K562 (cell line): ENCODE data around the gene STYX. TPM values are rescaled to one million over a fixed set of nuclear protein-coding genes. Genes with fewer than 3 reads are reported as not detected.

Experiments used
- BRCA1 ChIP-seq, 2 experiments: fragments of 450-650 bp in 1 of 2; sonication (generic) in 1 of 2; formaldehyde crosslinking in 1 of 2; IDR thresholded peaks; 2 replicates each; pipeline versions ENCODE4 v1.5.0 to v1.6.1; 2017 to 2020; ENCODE audit warnings: mild to moderate bottlenecking in 1 of 2, missing genetic modification reagents in 1 of 2
- CBFA2T2 ChIP-seq: fragments of 450-650 bp; conservative IDR thresholded peaks from 2 replicates; pipeline ENCODE4 v1.6.1; 2017; ENCODE audit warnings: mild to moderate bottlenecking
- DNMT1 ChIP-seq: fragments of 450-650 bp; IDR thresholded peaks from 2 replicates; pipeline ENCODE4 v1.6.1; 2016; ENCODE audit warnings: antibody characterized with exemption, mild to moderate bottlenecking
- EZH2 ChIP-seq: IDR thresholded peaks from 2 replicates; pipeline ENCODE4 v1.6.1; 2012; ENCODE audit warnings: low read depth, mild to moderate bottlenecking, inconsistent platforms, low read length, borderline replicate concordance
- HES1 ChIP-seq: fragments of 450-650 bp; IDR thresholded peaks from 2 replicates; pipeline ENCODE4 v1.6.1; 2016; ENCODE audit warnings: low read depth, mild to moderate bottlenecking, moderate library complexity
- NFIC ChIP-seq: fragments of 450-650 bp; IDR thresholded peaks from 2 replicates; pipeline ENCODE4 v1.6.1; 2017; ENCODE audit warnings: mild to moderate bottlenecking, inconsistent platforms
- NR1H2 ChIP-seq: sonication (generic); formaldehyde crosslinking; IDR thresholded peaks from 2 replicates; pipeline ENCODE4 v1.4.0; 2020; ENCODE audit warnings: mild to moderate bottlenecking, missing genetic modification reagents
- NR3C1 ChIP-seq: sonication (generic); formaldehyde crosslinking; IDR thresholded peaks from 2 replicates; pipeline ENCODE4 v1.8.1; 2022; ENCODE audit warnings: missing genetic modification reagents
- POLR2AphosphoS2 ChIP-seq: IDR thresholded peaks from 2 replicates; pipeline ENCODE4 v1.6.1; 2012; ENCODE audit warnings: low read length, improper control_type of control experiment
- POLR2G ChIP-seq: fragments of 200-400 bp; formaldehyde crosslinking; IDR thresholded peaks from 2 replicates; pipeline ENCODE4 v1.6.1; 2017; ENCODE audit warnings: low read depth, mild to moderate bottlenecking, antibody characterized with exemption, low read length, moderate library complexity
- PPARD ChIP-seq: fragments of 250-450 bp; sonication (Bioruptor Pico); IDR thresholded peaks from 2 replicates; pipeline ENCODE4 v1.8.0; 2022; ENCODE audit warnings: inconsistent platforms, mild to moderate bottlenecking, moderate library complexity
- STAT6 ChIP-seq: sonication (generic); formaldehyde crosslinking; IDR thresholded peaks from 2 replicates; pipeline ENCODE4 v1.8.1; 2023; ENCODE audit warnings: mild to moderate bottlenecking, missing genetic modification reagents
- TEAD4 ChIP-seq, 2 experiments: sonication (generic) in 1 of 2; formaldehyde crosslinking in 1 of 2; IDR thresholded peaks; 2 replicates each; pipeline versions ENCODE4 v1.6.1 to v1.8.0; 2012 to 2022; ENCODE audit warnings: borderline replicate concordance in 1 of 2, inconsistent platforms in 1 of 2, low read length in 1 of 2, mild to moderate bottlenecking in 1 of 2, missing genetic modification reagents in 1 of 2
- TSC22D4 ChIP-seq: fragments of 450-650 bp; IDR thresholded peaks from 2 replicates; pipeline ENCODE4 v1.6.1; 2016; ENCODE audit warnings: missing genetic modification characterization, missing biosample characterization, control low read depth
- ZNF224 ChIP-seq: sonication (generic); formaldehyde crosslinking; IDR thresholded peaks from 2 replicates; pipeline ENCODE4 v1.8.0; 2022; ENCODE audit warnings: mild to moderate bottlenecking, missing genetic modification reagents
- ZNF449 ChIP-seq: fragments of 250-450 bp; sonication (Bioruptor Pico); IDR thresholded peaks from 2 replicates; pipeline ENCODE4 v1.8.0; 2022; ENCODE audit warnings: moderate library complexity, mild to moderate bottlenecking, inconsistent platforms
- ZNF778 ChIP-seq: fragments of 450-650 bp; formaldehyde crosslinking; IDR thresholded peaks from 2 replicates; pipeline ENCODE4 v1.4.0; 2020; ENCODE audit warnings: mild to moderate bottlenecking, moderate library complexity
- polyA plus RNA-seq, 8 experiments: library from polyadenylated mRNA; depleted of rRNA in 4 of 8; stranded (reverse) in 5 of 8; unstranded in 3 of 8; fragments of >200 nt; fragmentation: Nextera tagmentation in 2 of 8; fragmentation: Illumina TruSeq in 1 of 8; extraction: Ambion mirVana in 2 of 8; extraction: Trizol in 1 of 8; gene quantifications; 2 replicates each; pipeline versions ENCODE4 v1.2.1 to v1.2.3, GENCODE V29; 2011 to 2014; ENCODE audit warnings: inconsistent platforms in 1 of 8, missing spikeins in 1 of 8
- total RNA-seq, 7 experiments: library from RNA; depleted of rRNA in 6 of 7; stranded (reverse); fragments of >200 nt in 6 of 7; fragmentation: Illumina TruSeq in 2 of 7; extraction: Trizol in 2 of 7; gene quantifications; 2 replicates each; pipeline versions ENCODE4 v1.2.1 to v1.2.3, GENCODE V29; 2011 to 2021; ENCODE audit warnings: low replicate concordance in 1 of 7
- TF ChIP-seq, protein P1 (sequence below): fragments of 450-650 bp; IDR thresholded peaks from 2 replicates; pipeline ENCODE4 v1.6.1; 2016; ENCODE audit warnings: borderline replicate concordance

The STYX gene
- total and polyA plus RNA-seq, 9 of the 15 experiments (the other 6 are each of a cell fraction or from before 2014, with no cell fraction given): 5.0 to 15.4 (median 10.6) TPM

DNA sequence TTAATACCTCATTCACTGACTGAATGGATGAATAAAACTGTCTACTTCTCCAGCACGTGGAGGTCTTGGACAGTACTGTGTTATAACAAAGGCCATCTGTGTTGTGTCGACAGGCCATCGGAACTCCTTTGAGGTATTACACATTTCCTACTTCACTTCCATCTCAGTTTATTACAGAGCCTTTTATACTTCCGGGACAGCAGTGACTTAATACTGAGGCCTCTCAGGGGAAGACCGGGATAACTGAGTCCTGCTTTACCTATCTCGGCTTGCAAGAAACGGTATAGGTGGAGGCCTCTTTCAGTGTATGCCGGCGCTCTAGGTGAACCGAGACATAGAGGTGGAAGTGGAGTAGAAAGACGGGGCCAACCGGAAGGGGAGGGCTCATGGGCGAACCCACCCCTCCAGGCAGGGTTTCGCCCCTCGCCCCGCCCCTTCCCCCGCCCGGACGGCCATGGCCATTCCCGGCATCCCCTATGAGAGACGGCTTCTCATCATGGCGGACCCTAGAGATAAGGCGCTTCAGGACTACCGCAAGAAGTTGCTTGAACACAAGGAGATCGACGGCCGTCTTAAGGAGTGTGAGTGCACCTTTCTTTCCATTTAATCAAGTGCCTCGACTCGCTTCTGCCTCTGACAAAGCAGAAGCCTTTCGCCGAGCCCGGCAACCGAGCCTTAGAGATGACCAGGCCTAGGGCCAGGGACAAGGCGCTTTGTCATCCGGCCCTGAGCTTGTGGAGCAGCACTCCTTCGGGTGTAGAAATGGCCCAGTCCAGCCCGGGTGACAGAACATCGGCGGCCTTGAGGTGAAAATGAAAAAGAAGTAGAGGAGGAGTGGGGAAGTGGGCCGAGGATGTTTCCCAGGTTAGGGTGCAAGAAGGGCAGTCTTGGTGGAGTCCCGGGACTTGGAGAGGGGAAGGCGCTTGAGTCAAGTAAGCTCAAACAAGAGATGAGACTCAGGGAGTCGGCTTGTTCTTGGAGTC lies 23.0 kb upstream of the STYX start, which contains the start of gene PSMC6 (continued):
- TF ChIP-seq TEAD4 (IDR thresholded peaks at IDR 0.05; ENCODE audit: low read length): no peak
- TF ChIP-seq TEAD4 (CRISPR knock-in tag; IDR thresholded peaks at IDR 0.05; ENCODE audit: borderline replicate concordance): no peak
- no peak for TF ChIP-seq NFIC
- no peak for TF ChIP-seq ZNF224 (CRISPR knock-in tag)
- TF ChIP-seq BRCA1 (IDR thresholded peaks at IDR 0.05): no peak
- TF ChIP-seq BRCA1 (CRISPR knock-in tag; IDR thresholded peaks at IDR 0.05): no peak
- TF ChIP-seq NR1H2: no peak
- TF ChIP-seq, protein P1, sequence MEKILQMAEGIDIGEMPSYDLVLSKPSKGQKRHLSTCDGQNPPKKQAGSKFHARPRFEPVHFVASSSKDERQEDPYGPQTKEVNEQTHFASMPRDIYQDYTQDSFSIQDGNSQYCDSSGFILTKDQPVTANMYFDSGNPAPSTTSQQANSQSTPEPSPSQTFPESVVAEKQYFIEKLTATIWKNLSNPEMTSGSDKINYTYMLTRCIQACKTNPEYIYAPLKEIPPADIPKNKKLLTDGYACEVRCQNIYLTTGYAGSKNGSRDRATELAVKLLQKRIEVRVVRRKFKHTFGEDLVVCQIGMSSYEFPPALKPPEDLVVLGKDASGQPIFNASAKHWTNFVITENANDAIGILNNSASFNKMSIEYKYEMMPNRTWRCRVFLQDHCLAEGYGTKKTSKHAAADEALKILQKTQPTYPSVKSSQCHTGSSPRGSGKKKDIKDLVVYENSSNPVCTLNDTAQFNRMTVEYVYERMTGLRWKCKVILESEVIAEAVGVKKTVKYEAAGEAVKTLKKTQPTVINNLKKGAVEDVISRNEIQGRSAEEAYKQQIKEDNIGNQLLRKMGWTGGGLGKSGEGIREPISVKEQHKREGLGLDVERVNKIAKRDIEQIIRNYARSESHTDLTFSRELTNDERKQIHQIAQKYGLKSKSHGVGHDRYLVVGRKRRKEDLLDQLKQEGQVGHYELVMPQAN: peak; percentile 32; the same call in 1 of the 2 replicates
- peak; percentile 60; the same call in 1 of the 2 replicates for TF ChIP-seq POLR2G
- TF ChIP-seq DNMT1: no peak
- TF ChIP-seq EZH2: no peak
- TF ChIP-seq CBFA2T2: no peak
- TF ChIP-seq ZNF778: no peak
- no peak for TF ChIP-seq NR3C1
- TF ChIP-seq STAT6 (CRISPR knock-in tag): no peak
- no peak for TF ChIP-seq HES1
- TF ChIP-seq POLR2AphosphoS2: 0 out of 2 replicates have a peak, but pooled peaks have one; percentile 56
- no peak for TF ChIP-seq TSC22D4 (tag)
- no peak for TF ChIP-seq PPARD
- no peak for TF ChIP-seq ZNF449 (CRISPR knock-in tag)
